HepG2 (cell line): ENCODE data around the gene UBASH3A. TPM values are rescaled to one million over a fixed set of nuclear protein-coding genes. Genes with fewer than 3 reads are reported as not detected.

Source experiments
- ATAC-seq: fragments of 200-7000 bp; cut with Tn5 transposase; 3 replicates; pipeline ENCODE4 v1.9.1; 2020; ENCODE audit warnings: mild to moderate bottlenecking, moderate library complexity
- BruUV-seq: library from RNA; stranded (reverse); fragments of 400-500 nt; replicated peaks from 2 replicates; lab custom pipeline; 2021; lab: Mats Ljungman, UMichigan
- CTCF ChIA-PET: fragments of 300-600 bp; formaldehyde crosslinking; extraction: SDS; loops from one replicate; lab custom pipeline; 2021; ENCODE audit warnings: low total read pairs, inconsistent platforms, low intra/inter-chr PET ratio; lab: Yijun Ruan, JAX
- POLR2A ChIA-PET: fragments of 350-600 bp; sonication (Branson Sonifier 250); formaldehyde crosslinking; loops from one replicate; lab custom pipeline; 2020; ENCODE audit warnings: antibody characterized with exemption, inconsistent platforms; lab: Yijun Ruan, JAX
- DNase-seq: peaks from one replicate; pipeline ENCODE4 v3.0.0-alpha.2; 2015; ENCODE audit warnings: low spot score
- FAIRE-seq: peaks from 3 replicates; lab custom pipeline; 2011; peaks lifted over from hg19 to GRCh38; lab: Jason Lieb, UNC
- H2AFZ ChIP-seq: one replicate; pipeline ENCODE4 v1.6.1; 2011; ENCODE audit warnings: low read length, inconsistent platforms
- H3K27ac ChIP-seq: fragments of 300-600 bp; 3 replicates; pipeline ENCODE4 v1.8.0; 2011; ENCODE audit warnings: mixed run types, mild to moderate bottlenecking, mixed read lengths, low read length, inconsistent platforms; ENCODE audit not compliant: insufficient read depth; ENCODE audit errors: extremely low read length
- H3K27me3 ChIP-seq, 2 experiments: fragments of 200-600 bp in 1 of 2; 2 replicates in 1 of 2; 3 replicates in 1 of 2; pipeline versions ENCODE4 v1.6.0 to v1.8.0; 2011; ENCODE audit warnings: low read length in 2 of 2, mild to moderate bottlenecking in 2 of 2, moderate library complexity in 2 of 2, inconsistent platforms in 1 of 2; ENCODE audit not compliant: insufficient read depth in 2 of 2, control insufficient read depth in 1 of 2
- H3K36me3 ChIP-seq, 2 experiments: fragments of 200-600 bp in 1 of 2; replicated peaks in 1 of 2; 2 replicates in 1 of 2; 3 replicates in 1 of 2; pipeline versions ENCODE4 v1.5.1 to v1.8.0; 2011; ENCODE audit warnings: low read length in 2 of 2, inconsistent platforms in 1 of 2; ENCODE audit not compliant: insufficient read depth in 2 of 2, control insufficient read depth in 1 of 2
- H3K4me1 ChIP-seq: 2 replicates; pipeline ENCODE4 v1.5.1; 2012; ENCODE audit warnings: low read length, inconsistent platforms; ENCODE audit not compliant: insufficient read depth
- H3K4me2 ChIP-seq: 2 replicates; pipeline ENCODE4 v1.6.0; 2011; ENCODE audit warnings: low read depth, low read length, inconsistent platforms
- H3K4me3 ChIP-seq, 3 experiments: fragments of 200-600 bp in 1 of 3; sonication (generic), shearing (Covaris generic) in 1 of 3; replicated peaks in 1 of 3; 2 replicates each; pipeline ENCODE4 v1.5.1; 2011 to 2016; ENCODE audit warnings: low read length in 3 of 3, inconsistent platforms in 2 of 3, low read depth in 2 of 3, mild to moderate bottlenecking in 2 of 3, control low read depth in 1 of 3, mixed read lengths in 1 of 3; ENCODE audit not compliant: insufficient read depth in 1 of 3
- H3K79me2 ChIP-seq: one replicate; pipeline ENCODE4 v1.6.1; 2011; ENCODE audit warnings: low read length, inconsistent platforms; ENCODE audit not compliant: insufficient read depth
- H3K9ac ChIP-seq: 2 replicates; pipeline ENCODE4 v1.6.0; 2011; ENCODE audit warnings: mild to moderate bottlenecking, low read depth, low read length, inconsistent platforms; ENCODE audit not compliant: insufficient read depth
- H3K9me3 ChIP-seq: 2 replicates; pipeline ENCODE4 v1.5.1; 2012; ENCODE audit warnings: mild to moderate bottlenecking, low read length
- H4K20me1 ChIP-seq: 2 replicates; pipeline ENCODE4 v1.6.0; 2011; ENCODE audit warnings: inconsistent platforms, mild to moderate bottlenecking, low read length, moderate library complexity; ENCODE audit not compliant: insufficient read depth
- RFXANK ChIP-seq: IDR thresholded peaks from 2 replicates; pipeline ENCODE4 v1.6.1; 2016
- ZBTB7A ChIP-seq: sonication (generic); formaldehyde crosslinking; IDR thresholded peaks from 2 replicates; pipeline ENCODE4 v1.8.0; 2022; ENCODE audit warnings: mild to moderate bottlenecking, missing genetic modification reagents
- WGBS: methylation state at CpG from one replicate; pipeline ENCODE4 v1.1.6; 2017; ENCODE audit warnings: low lambda C conversion rate; 5-methylcytosine and 5-hydroxymethylcytosine counted together
- in situ Hi-C: cut with HindIII; loops from 2 replicates; pipeline ENCODE4 v1.10.0; 2017; ENCODE audit warnings: low pct_unique_long_range_greater_than_20kb; ENCODE audit not compliant: extremely low pct_ligation_motif_present
- intact Hi-C: fragments of 100-400 bp; cut with micrococcal nuclease; formaldehyde crosslinking; loops from one replicate; pipeline ENCODE4 v1.10.0; 2022; ENCODE audit not compliant: unreplicated experiment
- polyA plus RNA-seq, 8 experiments: library from polyadenylated mRNA; depleted of rRNA in 3 of 8; stranded (reverse) in 7 of 8; unstranded in 1 of 8; fragments of >200 nt; fragmentation: Illumina TruSeq in 4 of 8; extraction: Trizol in 4 of 8; gene quantifications; 2 replicates each; pipeline versions ENCODE4 v1.2.1 to v1.2.3, GENCODE V29; 2011 to 2016; ENCODE audit warnings: low read depth in 4 of 8, missing spikeins in 1 of 8, mixed read lengths in 1 of 8; ENCODE audit not compliant: insufficient read depth in 1 of 8
- total RNA-seq, 5 experiments: library from RNA; depleted of rRNA; stranded (reverse); fragments of >200 nt; fragmentation: Illumina TruSeq; extraction: Trizol; gene quantifications; 2 replicates each; pipeline ENCODE4 v1.2.3, GENCODE V29; 2016; ENCODE audit warnings: low read depth in 1 of 5
- TF ChIP-seq, protein P1 (sequence below), 2 experiments: fragments of 450-650 bp in 1 of 2; sonication (generic) in 1 of 2; formaldehyde crosslinking in 1 of 2; IDR thresholded peaks; 2 replicates each; pipeline versions ENCODE4 v1.6.1 to v1.8.0; 2016 to 2022; ENCODE audit warnings: antibody characterized with exemption in 1 of 2, mild to moderate bottlenecking in 1 of 2, missing genetic modification reagents in 1 of 2
- TF ChIP-seq, protein P2 (sequence below): sonication (generic); formaldehyde crosslinking; conservative IDR thresholded peaks from 2 replicates; pipeline ENCODE4 v1.4.0; 2020; ENCODE audit warnings: mild to moderate bottlenecking, missing genetic modification reagents, moderate library complexity

UBASH3A gene
- total and polyA plus RNA-seq, 2 of the 13 experiments (the other 11 are each of a cell fraction or from before 2014, with no cell fraction given), result not detected

DNA sequence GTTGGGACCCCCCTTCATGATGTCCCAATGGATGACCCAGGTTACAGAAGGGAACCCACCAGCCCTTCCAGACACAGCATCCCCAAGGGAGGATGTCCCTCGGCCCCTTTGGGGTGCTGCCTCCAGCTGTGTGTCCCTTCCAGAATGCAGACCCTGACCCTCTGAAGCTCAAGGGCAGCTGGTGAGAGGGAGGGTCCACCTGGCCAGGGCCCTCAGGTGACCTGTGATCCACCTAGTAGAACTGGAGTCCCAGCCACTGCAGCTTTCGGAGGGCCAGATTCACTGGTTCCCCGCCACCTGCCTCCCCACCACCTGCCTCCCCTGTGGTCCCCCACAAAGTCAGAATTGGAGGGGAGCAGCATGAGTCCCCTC, 27.8 kb upstream of the UBASH3A start:
- TF ChIP-seq RFXANK (CRISPR knock-in tag) (no peak), ZBTB7A (CRISPR knock-in tag) (no peak)
- TF ChIP-seq, protein P1, sequence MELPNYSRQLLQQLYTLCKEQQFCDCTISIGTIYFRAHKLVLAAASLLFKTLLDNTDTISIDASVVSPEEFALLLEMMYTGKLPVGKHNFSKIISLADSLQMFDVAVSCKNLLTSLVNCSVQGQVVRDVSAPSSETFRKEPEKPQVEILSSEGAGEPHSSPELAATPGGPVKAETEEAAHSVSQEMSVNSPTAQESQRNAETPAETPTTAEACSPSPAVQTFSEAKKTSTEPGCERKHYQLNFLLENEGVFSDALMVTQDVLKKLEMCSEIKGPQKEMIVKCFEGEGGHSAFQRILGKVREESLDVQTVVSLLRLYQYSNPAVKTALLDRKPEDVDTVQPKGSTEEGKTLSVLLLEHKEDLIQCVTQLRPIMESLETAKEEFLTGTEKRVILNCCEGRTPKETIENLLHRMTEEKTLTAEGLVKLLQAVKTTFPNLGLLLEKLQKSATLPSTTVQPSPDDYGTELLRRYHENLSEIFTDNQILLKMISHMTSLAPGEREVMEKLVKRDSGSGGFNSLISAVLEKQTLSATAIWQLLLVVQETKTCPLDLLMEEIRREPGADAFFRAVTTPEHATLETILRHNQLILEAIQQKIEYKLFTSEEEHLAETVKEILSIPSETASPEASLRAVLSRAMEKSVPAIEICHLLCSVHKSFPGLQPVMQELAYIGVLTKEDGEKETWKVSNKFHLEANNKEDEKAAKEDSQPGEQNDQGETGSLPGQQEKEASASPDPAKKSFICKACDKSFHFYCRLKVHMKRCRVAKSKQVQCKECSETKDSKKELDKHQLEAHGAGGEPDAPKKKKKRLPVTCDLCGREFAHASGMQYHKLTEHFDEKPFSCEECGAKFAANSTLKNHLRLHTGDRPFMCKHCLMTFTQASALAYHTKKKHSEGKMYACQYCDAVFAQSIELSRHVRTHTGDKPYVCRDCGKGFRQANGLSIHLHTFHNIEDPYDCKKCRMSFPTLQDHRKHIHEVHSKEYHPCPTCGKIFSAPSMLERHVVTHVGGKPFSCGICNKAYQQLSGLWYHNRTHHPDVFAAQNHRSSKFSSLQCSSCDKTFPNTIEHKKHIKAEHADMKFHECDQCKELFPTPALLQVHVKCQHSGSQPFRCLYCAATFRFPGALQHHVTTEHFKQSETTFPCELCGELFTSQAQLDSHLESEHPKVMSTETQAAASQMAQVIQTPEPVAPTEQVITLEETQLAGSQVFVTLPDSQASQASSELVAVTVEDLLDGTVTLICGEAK (IDR thresholded peaks at IDR 0.05), result no peak
- TF ChIP-seq, protein P1 (CRISPR knock-in tag; IDR thresholded peaks at IDR 0.05), result no peak
- TF ChIP-seq, protein P2, sequence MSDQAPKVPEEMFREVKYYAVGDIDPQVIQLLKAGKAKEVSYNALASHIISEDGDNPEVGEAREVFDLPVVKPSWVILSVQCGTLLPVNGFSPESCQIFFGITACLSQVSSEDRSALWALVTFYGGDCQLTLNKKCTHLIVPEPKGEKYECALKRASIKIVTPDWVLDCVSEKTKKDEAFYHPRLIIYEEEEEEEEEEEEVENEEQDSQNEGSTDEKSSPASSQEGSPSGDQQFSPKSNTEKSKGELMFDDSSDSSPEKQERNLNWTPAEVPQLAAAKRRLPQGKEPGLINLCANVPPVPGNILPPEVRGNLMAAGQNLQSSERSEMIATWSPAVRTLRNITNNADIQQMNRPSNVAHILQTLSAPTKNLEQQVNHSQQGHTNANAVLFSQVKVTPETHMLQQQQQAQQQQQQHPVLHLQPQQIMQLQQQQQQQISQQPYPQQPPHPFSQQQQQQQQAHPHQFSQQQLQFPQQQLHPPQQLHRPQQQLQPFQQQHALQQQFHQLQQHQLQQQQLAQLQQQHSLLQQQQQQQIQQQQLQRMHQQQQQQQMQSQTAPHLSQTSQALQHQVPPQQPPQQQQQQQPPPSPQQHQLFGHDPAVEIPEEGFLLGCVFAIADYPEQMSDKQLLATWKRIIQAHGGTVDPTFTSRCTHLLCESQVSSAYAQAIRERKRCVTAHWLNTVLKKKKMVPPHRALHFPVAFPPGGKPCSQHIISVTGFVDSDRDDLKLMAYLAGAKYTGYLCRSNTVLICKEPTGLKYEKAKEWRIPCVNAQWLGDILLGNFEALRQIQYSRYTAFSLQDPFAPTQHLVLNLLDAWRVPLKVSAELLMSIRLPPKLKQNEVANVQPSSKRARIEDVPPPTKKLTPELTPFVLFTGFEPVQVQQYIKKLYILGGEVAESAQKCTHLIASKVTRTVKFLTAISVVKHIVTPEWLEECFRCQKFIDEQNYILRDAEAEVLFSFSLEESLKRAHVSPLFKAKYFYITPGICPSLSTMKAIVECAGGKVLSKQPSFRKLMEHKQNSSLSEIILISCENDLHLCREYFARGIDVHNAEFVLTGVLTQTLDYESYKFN (CRISPR knock-in tag), result no peak
- Histone ChIP-seq H3K9ac (no peak overlapping the region), H3K4me3 (no peak overlapping the region), H3K27ac (no peak overlapping the region), H3K4me2 (no peak overlapping the region), H3K36me3 (no peaks in the 10 kb centered on the region), H4K20me1 (no peaks in the 10 kb centered on the region), H3K79me2 (no peaks in the 10 kb centered on the region), H3K9me3 (no peaks in the 10 kb centered on the region), H3K27me3 (no peaks in the 10 kb centered on the region), H2AFZ (no peak overlapping the region), H3K4me1 (no peaks in the 10 kb centered on the region)
- ChIA-PET CTCF (no interaction called here), POLR2A (no interaction called here)
- intact Hi-C loops (no loop called here), in situ Hi-C loops (no loop called here)
- ATAC-seq (no peak), FAIRE-seq (no peak), DNase-seq (no peak)
- no TSS peak for BruUV-seq
- whole genome bisulfite sequencing, result 70% methylated on average over 2 of the region's 3 CpGs
